Measurements from ENCODE around the gene STK38L.
"Not testable (repeated sequence)": the region's sequence is repeated elsewhere in the genome, so short reads cannot be mapped to it uniquely, and the experiment has no call there.

The STK38L gene

GRCh38 chr12:27229367-27229766, 14.7 kb upstream of the STK38L start:
- DNase-seq = peak; percentile 17 to 36

DNA sequence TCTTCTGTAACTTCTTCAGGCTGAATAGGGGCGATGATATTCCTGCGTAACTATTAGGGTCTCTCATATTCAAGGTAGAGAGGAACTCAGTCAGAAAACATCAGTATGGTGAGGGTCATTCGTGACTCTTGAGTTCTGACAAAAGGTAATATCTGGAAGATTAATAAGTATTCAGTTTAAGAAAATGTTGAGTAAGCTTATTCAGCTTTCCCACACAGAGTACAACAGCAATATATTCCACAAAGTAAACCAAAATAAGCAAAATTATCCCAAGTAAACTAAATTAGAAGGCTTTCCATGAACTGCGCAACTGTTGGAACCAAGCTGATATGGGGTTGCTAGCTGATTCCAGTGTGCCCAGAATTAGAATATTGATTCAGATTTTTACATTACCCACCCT, 12.7 kb upstream of the STK38L start:
- DNase-seq = not testable (repeated sequence)

GRCh38 chr12:27233814-27234213, 10.3 kb upstream of the STK38L start:
- no peak for DNase-seq

DNA sequence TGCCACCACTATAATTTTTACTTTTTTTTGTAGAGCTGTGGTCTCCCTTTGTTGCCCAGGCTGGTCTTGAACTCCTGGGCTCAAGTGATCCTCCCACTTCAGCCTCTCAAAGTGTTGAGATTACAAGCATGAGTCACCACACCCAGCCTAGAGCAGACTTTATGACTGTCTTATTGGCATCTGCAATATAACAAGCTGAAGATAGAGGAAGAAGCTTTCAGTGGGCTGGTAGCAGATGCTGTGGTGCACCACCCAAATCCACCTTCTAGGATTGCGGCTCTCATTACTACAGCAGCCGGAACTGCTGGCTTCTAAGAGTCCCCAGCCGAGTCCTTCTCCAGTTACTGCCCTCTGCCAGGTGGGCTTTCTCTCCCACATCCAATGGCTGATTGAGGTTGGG, 7.6 kb upstream of the STK38L start:
- peak; percentile 8 to 29 for DNase-seq

DNA sequence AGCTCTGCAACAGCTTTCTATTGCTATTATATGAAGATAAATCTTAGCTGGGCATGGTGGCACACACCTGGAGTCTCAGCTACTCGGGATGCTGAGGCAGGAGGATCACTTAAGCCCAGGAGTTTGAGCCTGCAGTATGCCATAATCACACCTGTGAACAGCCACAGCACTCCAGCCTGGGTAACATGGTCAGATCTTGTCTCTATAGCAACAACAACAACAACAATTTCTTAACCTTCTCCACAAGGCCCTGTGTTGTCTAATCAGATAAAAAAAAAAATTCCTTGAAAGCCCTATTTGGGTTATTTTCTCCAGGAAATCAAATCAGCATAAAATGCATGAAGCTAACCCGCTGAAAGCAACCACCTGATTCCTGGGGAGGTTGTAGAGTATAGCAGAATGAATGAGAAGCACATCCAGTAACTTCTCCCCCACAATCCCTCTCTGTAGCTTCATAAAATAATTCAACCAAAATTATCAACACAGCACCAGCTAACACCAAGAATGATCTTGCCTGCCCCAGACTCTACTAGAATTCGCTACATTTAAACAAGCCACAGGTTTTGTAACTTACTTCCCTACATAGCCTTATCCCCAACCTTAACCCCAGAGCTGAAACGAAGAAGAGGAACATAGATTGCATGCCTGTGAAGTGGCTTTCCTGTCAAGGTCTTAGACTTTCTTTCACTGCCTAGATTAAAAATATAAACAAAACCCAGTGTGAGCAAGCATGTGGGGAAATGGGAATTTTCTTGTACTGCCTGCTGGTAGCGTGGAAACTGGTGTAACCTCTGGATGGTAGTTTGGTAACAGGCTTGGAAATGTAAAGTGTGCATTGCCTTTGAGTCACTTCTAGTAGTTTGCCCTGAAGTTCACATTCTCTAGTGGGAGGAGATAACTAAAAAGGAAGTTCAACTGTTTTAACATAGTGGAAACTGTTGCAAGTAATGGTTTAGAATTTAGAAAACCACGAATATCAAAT, 6.0 kb upstream of the STK38L start:
- DNase-seq = peak; percentile 95 to 96

DNA sequence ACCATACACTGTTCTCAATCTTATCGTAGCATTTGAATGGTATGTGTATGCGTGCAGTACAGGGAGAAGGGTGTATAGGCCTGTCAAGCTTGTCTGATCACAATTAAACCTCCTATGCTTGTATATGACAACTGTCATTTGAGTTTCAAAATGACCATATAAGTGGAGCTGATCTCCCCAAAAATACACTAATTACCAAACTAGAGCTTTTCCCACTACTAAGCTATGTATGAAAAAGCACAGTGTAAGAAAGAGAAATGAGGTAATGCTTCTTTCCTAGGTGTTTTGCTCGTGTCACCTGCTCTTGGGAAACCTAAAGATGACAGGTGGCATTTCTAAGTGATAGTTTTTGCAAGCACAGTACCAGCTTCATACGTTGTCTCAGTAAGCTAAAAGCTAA, 1.1 kb upstream of the STK38L start:
- DNase-seq = no peak

DNA sequence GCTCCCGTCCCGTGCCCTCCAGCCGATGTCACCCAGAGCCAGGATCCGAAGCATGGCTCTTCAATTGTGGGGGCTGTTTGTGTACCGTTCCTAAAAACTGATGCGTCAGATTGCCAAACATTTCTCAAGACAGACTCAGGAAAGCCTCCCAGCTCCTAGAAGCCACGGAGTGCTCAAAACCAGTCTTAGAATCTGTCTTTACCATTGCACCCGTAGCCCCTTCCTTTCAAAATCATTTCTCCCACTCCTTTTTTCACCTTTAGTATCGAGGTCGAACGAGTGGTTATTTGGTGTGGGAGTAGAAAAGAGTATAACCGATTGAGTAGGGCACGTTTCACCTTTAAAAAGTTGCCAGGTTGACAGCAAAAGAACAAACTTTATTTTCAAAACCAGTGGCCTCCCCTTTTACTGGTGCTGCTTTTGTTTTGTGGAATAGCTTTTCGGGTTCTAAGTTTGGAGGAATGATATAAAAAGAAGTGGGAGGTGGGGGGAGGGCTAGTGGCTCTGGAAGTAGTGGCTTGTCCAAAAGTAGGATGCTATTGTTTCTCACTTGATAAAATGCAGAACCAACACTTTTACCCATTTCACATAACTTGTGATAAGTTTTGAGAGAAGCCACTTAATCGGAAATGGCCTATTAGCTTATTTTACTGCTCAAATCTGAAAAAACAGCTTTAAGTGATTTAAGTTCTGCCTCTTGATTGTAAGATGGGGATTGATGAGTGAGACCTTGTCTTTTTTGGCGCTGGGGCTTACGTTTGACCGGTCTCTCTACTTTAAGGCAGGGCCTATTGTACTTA, 803 bp downstream of the STK38L start:
- DNase-seq = peak; percentile 18 to 52

GRCh38 chr12:27246141-27246540, 2.1 kb downstream of the STK38L start:
- DNase-seq = no peak

DNA sequence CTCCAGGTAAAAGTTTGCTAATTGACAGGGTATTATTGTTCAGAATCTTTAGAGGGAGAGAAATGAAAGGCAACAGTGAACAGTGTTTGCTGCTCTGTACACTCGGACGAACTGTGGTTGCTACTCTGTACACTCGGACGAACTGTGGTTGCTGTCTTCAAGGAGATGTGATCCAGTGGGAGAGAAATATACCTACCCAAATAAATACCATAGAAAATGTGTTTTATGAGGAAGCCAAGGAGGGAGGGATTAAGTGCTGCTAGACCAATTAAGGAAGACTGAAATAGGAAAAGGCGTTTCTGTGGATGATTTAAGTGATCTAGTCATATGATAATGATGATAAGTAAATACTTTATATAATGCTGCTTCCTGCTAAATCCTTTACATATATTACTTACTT, 2.7 kb downstream of the STK38L start:
- DNase-seq = no peak

DNA sequence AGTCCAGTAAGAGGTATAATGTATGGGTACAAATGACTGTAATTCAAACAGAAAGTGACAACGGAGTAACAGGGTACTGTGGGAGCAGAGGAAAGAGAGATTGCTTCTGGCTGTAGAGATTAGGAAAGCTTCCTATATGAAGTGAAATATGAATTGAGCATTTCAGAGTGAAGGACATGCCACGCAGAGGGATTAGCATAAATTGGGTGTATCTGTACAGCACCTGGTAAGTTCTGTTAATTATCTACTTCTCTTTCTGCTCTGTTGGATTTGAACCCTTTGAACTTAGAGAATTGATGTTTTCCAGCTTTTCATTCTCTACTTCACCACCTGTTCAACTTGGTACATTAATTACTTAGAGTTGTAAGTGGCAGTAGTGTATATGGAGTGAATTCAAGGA, 8.8 kb downstream of the STK38L start:
- no peak for DNase-seq

- DNase-seq = no peak
Measured at GRCh38 chr12:27253347-27253746, 9.3 kb downstream of the STK38L start.

DNA sequence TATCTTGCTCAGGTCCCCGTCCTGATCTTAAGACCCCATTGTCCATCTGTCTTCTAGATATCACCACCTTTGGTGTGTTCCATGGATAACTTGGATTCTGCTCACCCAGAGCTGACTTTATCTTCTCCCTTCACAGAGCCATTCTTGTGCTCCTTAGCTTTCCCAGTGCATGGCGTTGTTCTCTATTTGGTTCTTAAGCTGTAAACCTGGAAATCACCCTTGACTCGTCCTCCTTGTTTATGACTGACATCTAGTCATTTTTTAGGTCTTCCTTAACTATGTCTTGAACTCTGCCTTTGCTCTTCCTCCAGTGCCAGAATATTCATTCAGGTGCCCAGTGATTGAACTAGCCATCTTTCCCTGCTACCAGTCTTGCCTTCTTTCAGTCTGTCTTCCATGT, 11.7 kb downstream of the STK38L start:
- DNase-seq = no peak

GRCh38 chr12:27257104-27257843, 13.2 kb downstream of the STK38L start:
- DNase-seq = no peak

DNA sequence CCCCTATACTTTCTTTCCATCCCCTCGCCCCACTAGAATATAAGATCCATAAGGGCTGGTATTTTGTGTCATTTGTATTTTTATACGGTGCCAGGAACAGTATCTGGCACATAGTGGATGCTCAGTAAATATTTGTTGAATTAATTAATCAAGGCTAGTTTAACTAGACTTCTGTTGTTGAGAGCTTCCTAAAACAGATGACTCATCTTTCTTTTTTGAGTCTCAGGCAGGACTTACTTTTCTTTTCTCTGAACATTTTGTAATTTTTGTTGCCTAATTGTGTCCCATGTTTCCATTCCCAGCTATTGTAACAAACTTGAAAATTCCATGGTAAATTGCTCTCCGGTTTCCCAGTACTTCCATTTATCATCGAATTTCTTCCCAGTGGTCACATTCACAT, 16.7 kb downstream of the STK38L start:
- peak in 1 of 2 experiments; percentile 14 for DNase-seq

DNA sequence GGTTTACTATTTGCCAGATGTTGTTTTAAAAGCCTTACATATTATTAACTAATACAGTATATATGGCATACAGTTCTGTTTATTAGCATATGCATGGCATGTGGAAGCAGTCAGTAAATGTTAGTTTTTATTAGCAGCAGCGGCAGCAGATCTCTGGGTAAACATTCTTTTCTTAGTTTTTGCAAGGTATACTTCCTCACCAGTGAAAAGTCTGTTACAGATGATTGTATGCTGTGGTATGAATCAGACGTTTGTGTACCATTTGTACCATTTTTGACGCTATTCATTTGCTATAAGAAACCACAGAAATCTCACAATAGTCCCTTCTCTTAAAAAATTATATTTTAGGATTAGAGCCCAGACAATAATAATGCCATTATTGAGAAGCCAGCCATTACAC, 17.8 kb downstream of the STK38L start:
- DNase-seq = no peak

GRCh38 chr12:27270148-27270547, 26.1 kb downstream of the STK38L start:
- no peak for DNase-seq

DNA sequence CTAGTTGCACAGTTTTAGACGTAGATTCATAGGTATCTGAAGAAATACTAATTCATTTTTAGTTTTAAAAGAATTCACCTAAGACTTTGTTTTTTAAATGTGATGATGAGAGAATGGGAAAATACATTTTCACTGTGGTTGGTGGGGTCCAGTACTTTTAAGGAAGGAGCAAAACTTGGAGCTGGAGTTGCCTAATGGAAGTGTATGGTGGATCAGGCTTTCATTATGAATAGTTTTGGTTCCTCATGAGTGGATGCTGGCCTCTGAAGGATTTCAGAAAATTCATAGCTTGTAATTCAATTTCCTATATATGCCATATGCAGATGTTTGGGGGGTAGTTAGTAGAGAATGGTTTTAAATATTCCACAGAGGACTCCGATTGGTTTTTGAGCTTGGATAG, 27.1 kb downstream of the STK38L start:
- DNase-seq = no peak

DNA sequence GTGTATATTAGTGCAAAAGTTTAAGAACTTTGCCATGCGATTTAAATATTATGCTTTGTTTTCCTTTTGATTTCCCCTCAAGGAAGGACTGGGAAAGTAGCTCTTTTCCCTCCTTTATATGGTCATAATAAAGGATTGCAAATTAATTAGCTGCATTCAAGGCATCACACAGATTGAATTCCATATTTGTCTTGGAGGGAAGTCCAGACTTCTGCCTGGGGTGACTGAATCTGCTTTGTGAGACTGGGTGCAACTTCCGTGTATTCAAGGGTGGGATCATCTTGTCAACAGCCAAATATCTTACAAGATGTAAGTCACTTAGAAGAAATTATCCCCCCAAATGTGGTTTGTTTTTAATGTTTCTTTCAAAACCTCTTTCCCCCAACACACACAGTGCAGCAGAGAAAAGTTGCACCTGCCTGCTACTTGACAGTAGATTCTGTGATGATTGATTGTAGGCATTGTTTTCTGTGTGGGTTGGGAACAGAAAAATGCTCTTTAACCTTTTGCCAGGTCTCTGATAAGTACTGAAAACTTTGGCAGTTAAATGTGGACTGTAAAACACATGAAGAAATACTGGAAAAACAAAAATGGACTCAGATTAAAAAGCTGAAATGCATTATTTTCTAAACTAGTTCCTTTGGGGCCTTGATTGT, 28.4 kb downstream of the STK38L start:
- DNase-seq = no peak

DNA sequence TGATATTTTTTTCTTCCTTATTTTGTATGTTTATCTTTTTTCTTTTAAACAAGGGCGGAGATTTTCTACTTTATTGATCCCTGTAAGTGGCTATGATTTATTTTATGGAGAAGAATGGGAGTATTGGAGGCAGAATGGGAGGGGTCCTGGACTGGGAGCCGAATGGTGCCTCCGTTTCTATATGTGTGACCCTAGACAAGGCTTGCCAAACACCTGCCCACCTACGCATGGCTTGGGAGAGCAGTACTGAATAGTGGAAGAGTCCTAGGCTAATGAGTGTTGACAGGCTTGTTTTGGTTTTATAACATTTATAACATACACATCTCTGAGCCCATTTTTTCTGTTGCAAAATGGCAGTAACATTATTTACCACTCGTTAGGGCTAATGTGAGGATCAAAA, 29.0 kb downstream of the STK38L start:
- DNase-seq = no peak

DNA sequence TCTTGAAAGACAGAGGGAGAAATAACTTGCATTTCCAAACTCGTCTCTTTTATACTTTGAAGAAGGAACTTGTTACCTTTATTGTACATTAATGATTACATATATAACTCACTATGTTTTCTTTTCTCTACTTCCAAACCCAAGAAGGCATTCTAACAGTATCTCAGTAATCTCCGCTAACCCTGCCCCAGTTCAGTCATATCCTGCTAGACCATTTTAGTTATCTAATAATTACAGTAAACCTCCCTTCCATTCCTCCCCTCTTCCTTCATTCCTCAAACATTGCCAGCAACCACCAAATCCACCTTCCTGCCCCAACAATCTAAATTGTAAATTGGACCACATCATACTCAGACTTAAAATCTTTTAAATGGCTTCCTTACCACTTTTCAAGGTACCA, 30.6 kb downstream of the STK38L start:
- no peak for DNase-seq

DNA sequence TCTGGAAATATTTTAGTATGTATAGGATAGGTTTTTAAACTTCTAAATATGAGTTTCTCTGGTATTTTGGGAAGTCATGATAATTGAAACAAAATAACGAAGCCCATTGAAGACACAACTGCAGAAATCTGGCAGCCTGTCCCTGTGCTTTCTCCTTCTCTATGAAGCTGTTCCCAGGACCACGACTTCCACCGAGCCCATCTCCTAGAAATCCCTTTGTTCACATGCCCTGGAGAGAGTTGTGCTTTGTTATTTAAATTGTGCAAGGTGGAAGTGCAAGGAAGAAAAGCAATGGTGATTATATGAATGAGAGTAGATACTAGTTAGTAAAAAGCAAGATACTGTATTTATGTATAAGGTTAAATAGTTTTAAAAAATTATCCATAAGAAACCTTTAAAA, 32.2 kb downstream of the STK38L start:
- no peak for DNase-seq

DNA sequence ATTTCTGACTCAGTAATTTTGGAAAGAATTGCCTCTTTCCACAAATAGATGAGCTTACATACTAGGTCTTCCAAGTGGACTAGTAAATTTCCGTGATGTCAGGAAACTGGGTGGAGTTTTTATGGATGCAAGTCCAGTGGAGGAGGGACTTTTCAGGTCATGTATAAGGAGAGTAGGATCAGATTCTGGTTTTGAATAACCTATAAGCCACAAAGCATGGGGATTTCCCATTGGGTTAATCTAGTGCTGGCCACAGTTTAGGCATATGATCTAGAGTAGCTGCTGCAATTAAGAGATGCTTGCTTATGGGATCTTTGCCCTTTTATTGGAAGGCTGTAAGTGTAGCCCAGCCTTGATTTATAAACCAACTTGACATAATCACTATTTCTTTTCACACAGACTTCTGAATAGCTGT, 33.8 kb downstream of the STK38L start:
- DNase-seq = no peak

GRCh38 chr12:27279826-27280225, 35.7 kb downstream of the STK38L start:
- peak; percentile 27 to 68 for DNase-seq
